Measurements from ENCODE around the gene RFX4.

RFX4 gene

GRCh38 chr12:106646472-106646871 is 63.7 kb downstream of the RFX4 start:
- no peak for DNase-seq (ENCODE audit: low spot score)

GRCh38 chr12:106647793-106648514 is 65.2 kb downstream of the RFX4 start:
- no peak for DNase-seq (ENCODE audit: low spot score)

- DNase-seq (ENCODE audit: low spot score): no peak
Observed at GRCh38 chr12:106648736-106649135, 65.9 kb downstream of the RFX4 start.

GRCh38 chr12:106651552-106651951 is 68.7 kb downstream of the RFX4 start:
- no peak for DNase-seq (ENCODE audit: low spot score)

- DNase-seq (ENCODE audit: low spot score): no peak
Observed at GRCh38 chr12:106652510-106653015, 69.8 kb downstream of the RFX4 start.

GRCh38 chr12:106655577-106655976 is 72.8 kb downstream of the RFX4 start:
- DNase-seq (ENCODE audit: low spot score): no peak

GRCh38 chr12:106657488-106657887 is 74.7 kb downstream of the RFX4 start:
- DNase-seq (ENCODE audit: low spot score): no peak

- no peak for DNase-seq (ENCODE audit: low spot score)
Observed at GRCh38 chr12:106663385-106663784, 80.6 kb downstream of the RFX4 start.

- DNase-seq (ENCODE audit: low spot score): no peak
Observed at GRCh38 chr12:106669216-106669615, 86.4 kb downstream of the RFX4 start.

GRCh38 chr12:106670131-106670530 is 87.3 kb downstream of the RFX4 start:
- DNase-seq (ENCODE audit: low spot score): no peak

- no peak for DNase-seq (ENCODE audit: low spot score)
Observed at GRCh38 chr12:106671840-106672239, 89.0 kb downstream of the RFX4 start.

- DNase-seq (ENCODE audit: low spot score): no peak
Observed at GRCh38 chr12:106672314-106673025, 89.7 kb downstream of the RFX4 start.

GRCh38 chr12:106673141-106673540 is 90.3 kb downstream of the RFX4 start:
- DNase-seq (ENCODE audit: low spot score): no peak

GRCh38 chr12:106675651-106676435 is 93.0 kb downstream of the RFX4 start:
- no peak for DNase-seq (ENCODE audit: low spot score)

- DNase-seq (ENCODE audit: low spot score): no peak
Observed at GRCh38 chr12:106679574-106679973, 96.8 kb downstream of the RFX4 start.

GRCh38 chr12:106680280-106680679 is 97.5 kb downstream of the RFX4 start:
- no peak for DNase-seq (ENCODE audit: low spot score)

GRCh38 chr12:106681210-106681609 is 98.4 kb downstream of the RFX4 start:
- no peak for DNase-seq (ENCODE audit: low spot score)

- no peak for DNase-seq (ENCODE audit: low spot score)
Observed at GRCh38 chr12:106682594-106683234, 99.9 kb downstream of the RFX4 start.

- no peak for DNase-seq (ENCODE audit: low spot score)
Observed at GRCh38 chr12:106684497-106684896, 101.7 kb downstream of the RFX4 start.

GRCh38 chr12:106685381-106685780 is 102.6 kb downstream of the RFX4 start:
- DNase-seq (ENCODE audit: low spot score): no peak

GRCh38 chr12:106687672-106688071 is 104.9 kb downstream of the RFX4 start:
- DNase-seq (ENCODE audit: low spot score): no peak
